Epithelial cell of esophagus (primary cell): ENCODE measurements around the gene KIF13A.
"Not testable (repeated sequence)": the region's sequence is repeated elsewhere in the genome, so short reads cannot be mapped to it uniquely, and the experiment has no call there.

ENCODE experiments used
- DNase-seq: peaks from one replicate; pipeline ENCODE4 v3.0.0; 2010; ENCODE audit warnings: low read depth
- H3K4me3 ChIP-seq: 2 replicates; pipeline ENCODE4 v1.5.1; 2011; ENCODE audit warnings: mild to moderate bottlenecking, low read length, control low read depth
- CTCF ChIP-seq: IDR thresholded peaks from 2 replicates; pipeline ENCODE4 v1.5.1; 2011; ENCODE audit warnings: low read depth, mild to moderate bottlenecking, low read length, control low read depth, inconsistent platforms; ENCODE audit not compliant: insufficient read depth; ENCODE audit errors: missing control alignments

Gene KIF13A

GRCh38 chr6:17985934-17986655 is 1.3 kb downstream of the KIF13A start:
- no peak for DNase-seq
- peak overlapping the region; percentile 85 for H3K4me3 ChIP-seq
- no peak for TF ChIP-seq CTCF

- no peak for DNase-seq
- peak overlapping the region; percentile 85 for H3K4me3 ChIP-seq
- no peak for TF ChIP-seq CTCF
Observed at GRCh38 chr6:17984812-17985670, 2.4 kb downstream of the KIF13A start.

GRCh38 chr6:17984399-17984798 is 3.0 kb downstream of the KIF13A start:
- TF ChIP-seq CTCF, result no peak
- no peak for DNase-seq
- peak overlapping the region; percentile 85 for H3K4me3 ChIP-seq

GRCh38 chr6:17983730-17984129 is 3.7 kb downstream of the KIF13A start:
- TF ChIP-seq CTCF, result no peak
- peak overlapping the region; percentile 85 for H3K4me3 ChIP-seq
- no peak for DNase-seq

- no peak for DNase-seq
- H3K4me3 ChIP-seq, result no peak overlapping the region
- TF ChIP-seq CTCF, result no peak
Observed at GRCh38 chr6:17980329-17980728, 7.1 kb downstream of the KIF13A start.

- no peak for TF ChIP-seq CTCF
- H3K4me3 ChIP-seq, result no peak overlapping the region
- DNase-seq, result no peak
Observed at GRCh38 chr6:17979479-17979878, 8.0 kb downstream of the KIF13A start.

- H3K4me3 ChIP-seq, DNase-seq: not testable (repeated sequence)
Observed at GRCh38 chr6:17976258-17976657, 11.2 kb downstream of the KIF13A start.
